ENCODE results near the gene CDCP1.

DNA sequence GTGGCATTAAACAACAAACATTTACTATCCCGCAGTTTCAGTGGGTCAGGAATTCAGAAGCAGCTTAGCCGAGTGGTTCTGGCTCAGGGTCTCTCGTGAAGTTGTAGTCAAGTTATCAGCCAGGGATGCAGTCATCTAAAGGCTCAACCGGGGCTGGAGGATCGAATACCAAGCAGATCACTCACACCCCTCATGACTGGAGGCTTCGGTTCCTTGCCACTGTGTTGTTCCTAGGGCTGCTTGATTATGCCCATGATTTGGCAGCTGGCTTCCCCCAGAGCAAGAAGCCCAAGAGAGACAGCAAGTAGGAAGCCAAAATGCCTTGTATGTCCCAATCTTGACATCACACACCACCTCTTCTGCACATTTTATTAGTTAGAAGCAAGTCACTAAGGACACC is 33.9 kb upstream of the CDCP1 start:
- TF ChIP-seq POLR2A (IDR thresholded peaks at IDR 0.05; ENCODE audit: extremely low read depth, insufficient read length) = no peak
- TF ChIP-seq, protein P1, sequence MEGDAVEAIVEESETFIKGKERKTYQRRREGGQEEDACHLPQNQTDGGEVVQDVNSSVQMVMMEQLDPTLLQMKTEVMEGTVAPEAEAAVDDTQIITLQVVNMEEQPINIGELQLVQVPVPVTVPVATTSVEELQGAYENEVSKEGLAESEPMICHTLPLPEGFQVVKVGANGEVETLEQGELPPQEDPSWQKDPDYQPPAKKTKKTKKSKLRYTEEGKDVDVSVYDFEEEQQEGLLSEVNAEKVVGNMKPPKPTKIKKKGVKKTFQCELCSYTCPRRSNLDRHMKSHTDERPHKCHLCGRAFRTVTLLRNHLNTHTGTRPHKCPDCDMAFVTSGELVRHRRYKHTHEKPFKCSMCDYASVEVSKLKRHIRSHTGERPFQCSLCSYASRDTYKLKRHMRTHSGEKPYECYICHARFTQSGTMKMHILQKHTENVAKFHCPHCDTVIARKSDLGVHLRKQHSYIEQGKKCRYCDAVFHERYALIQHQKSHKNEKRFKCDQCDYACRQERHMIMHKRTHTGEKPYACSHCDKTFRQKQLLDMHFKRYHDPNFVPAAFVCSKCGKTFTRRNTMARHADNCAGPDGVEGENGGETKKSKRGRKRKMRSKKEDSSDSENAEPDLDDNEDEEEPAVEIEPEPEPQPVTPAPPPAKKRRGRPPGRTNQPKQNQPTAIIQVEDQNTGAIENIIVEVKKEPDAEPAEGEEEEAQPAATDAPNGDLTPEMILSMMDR (IDR thresholded peaks at IDR 0.05; ENCODE audit: low read depth, low read length) = no peak

All from NB4 (cell line).